HFF-Myc (cell line): Measurements from ENCODE around the gene AFF2.

Experiments
- DNase-seq: peaks from one replicate; pipeline ENCODE4 v3.0.0-alpha.2; 2011; ENCODE audit warnings: low read depth; ENCODE audit errors: extremely low read depth
- H3K4me3 ChIP-seq: replicated peaks from 2 replicates; pipeline ENCODE4 v1.5.1; 2011; ENCODE audit warnings: low read depth, mild to moderate bottlenecking, control low read depth, low read length
- TF ChIP-seq, protein P1 (sequence below): IDR thresholded peaks from 2 replicates; pipeline ENCODE4 v1.5.1; 2012; ENCODE audit warnings: mild to moderate bottlenecking, low read depth, low read length, control low read depth; ENCODE audit errors: missing control alignments

The AFF2 gene

DNA sequence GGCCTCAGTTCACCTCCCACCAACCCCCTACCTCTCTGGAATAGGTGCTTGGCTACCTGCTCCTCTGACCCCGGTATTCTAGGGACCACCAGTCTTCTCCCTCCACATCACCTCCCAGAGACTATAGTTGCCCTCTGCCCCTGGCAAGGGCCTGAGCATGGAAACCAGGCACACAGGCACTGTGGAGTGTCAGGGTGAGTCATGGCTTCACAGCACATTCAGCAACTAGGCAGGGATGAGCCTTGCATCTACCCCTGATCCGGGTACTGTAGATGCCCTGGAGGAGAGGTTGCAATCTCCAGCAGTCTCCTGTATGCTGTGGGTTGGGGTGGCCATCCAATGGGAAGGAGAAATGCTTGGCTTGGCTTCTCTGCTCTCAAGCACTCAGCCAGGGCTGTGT, 532.0 kb downstream of the AFF2 start:
- no peak for DNase-seq
- TF ChIP-seq, protein P1, sequence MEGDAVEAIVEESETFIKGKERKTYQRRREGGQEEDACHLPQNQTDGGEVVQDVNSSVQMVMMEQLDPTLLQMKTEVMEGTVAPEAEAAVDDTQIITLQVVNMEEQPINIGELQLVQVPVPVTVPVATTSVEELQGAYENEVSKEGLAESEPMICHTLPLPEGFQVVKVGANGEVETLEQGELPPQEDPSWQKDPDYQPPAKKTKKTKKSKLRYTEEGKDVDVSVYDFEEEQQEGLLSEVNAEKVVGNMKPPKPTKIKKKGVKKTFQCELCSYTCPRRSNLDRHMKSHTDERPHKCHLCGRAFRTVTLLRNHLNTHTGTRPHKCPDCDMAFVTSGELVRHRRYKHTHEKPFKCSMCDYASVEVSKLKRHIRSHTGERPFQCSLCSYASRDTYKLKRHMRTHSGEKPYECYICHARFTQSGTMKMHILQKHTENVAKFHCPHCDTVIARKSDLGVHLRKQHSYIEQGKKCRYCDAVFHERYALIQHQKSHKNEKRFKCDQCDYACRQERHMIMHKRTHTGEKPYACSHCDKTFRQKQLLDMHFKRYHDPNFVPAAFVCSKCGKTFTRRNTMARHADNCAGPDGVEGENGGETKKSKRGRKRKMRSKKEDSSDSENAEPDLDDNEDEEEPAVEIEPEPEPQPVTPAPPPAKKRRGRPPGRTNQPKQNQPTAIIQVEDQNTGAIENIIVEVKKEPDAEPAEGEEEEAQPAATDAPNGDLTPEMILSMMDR, result no peak

DNA sequence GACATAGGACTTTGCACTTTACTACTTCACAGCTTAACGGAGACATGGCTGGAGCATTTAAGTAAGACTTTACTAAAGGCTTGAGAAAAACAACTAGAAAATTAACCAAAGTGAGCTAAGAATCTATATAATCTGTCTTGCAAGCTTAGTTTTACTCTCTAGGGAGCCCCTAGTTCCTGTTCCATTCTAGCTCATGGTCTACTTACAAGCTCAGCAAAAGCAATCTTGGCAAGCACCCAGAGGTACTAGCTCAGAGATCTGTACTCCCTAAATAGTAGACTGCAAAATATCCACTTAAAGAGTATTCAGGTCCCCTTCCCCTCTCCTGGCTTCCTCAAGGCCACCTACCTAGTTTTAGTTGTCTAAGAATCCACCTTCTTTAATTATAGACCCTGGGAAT, 535.7 kb downstream of the AFF2 start:
- DNase-seq, result no peak
- TF ChIP-seq, protein P1, result no peak
- no peak overlapping the region for H3K4me3 ChIP-seq

More for the DNA sequence above, 532.0 kb downstream of the AFF2 start:
- no peak overlapping the region for H3K4me3 ChIP-seq

DNA sequence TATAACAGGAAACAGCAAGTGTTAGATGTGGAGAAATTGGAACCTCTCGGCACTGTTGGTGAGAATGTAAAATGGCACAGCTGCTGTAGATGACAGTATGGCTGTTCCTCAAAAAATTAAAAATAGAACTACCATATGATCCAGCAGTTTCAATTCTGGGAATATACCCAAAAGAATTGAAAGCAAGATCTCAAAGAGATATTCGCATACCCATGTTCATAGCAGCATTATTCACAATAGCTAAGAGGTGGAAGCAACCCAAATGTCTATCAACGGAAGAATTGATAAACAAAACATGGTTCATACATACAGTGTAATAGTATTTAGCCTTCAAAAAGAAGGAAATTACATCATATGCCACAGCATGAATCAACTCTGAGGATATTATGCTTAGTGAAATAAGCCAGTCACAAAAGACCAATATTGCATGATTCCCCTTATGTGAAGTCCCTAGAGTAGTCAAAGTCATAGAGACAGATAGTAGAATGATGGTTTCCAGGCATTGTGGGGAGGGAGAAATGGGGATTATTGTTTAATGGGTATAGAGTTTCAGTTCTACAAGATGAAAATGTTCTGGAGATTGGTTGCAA, 537.0 kb downstream of the AFF2 start:
- no peak for DNase-seq
- no peak overlapping the region for H3K4me3 ChIP-seq
- TF ChIP-seq, protein P1, result no peak

DNA sequence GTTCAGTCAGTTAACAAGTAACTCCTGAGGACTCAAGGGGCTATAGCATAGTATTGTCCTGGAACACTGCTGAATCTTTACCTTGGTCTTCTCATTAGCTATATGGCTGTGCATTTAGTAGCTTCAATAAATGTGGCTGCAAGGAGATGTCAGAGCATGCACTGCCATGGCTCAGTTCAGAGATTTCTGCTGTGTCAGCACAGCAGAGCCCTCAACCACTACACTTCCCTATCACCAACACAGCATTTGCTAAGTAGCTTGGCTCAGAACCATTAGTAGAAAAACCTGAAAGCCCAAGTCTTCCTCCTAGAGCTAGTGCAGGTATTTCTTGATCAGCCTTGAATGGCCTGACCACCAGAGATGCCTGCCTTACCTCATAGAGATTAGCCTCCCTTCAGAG, 538.6 kb downstream of the AFF2 start:
- TF ChIP-seq, protein P1, result no peak
- no peak for DNase-seq
- H3K4me3 ChIP-seq, result no peak overlapping the region

DNA sequence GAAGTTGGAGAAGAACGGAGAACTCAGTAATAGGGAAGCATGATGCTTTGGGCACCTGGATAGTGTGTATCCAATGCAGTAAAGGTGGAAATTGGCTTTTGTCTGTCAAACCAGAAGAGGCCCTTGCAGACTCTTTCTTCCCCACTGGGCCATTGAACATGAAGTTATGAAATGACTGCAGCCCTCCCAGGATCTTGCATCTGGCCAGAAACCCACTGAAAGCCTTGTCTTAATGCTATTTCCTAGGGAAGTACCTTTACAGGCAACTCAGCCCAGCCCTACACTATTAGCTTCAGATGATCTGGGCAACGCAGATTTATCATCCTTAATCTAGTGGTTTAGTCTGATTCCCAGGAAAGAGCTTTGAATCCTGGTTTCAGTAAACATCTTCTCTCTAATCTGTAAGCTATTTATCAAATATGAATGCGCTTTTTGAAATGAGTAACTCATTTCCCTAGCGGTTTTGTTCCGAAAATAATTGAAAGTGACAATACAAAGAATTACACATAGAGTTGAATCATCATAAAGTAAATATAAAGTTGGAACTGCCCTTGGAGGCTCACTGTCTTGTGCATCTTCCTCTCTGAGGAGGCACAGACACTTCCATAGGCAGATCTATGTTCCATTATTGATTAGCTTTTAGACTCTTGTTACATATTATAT, 540.6 kb downstream of the AFF2 start:
- H3K4me3 ChIP-seq, result no peak overlapping the region
- DNase-seq, result no peak
- TF ChIP-seq, protein P1, result no peak

DNA sequence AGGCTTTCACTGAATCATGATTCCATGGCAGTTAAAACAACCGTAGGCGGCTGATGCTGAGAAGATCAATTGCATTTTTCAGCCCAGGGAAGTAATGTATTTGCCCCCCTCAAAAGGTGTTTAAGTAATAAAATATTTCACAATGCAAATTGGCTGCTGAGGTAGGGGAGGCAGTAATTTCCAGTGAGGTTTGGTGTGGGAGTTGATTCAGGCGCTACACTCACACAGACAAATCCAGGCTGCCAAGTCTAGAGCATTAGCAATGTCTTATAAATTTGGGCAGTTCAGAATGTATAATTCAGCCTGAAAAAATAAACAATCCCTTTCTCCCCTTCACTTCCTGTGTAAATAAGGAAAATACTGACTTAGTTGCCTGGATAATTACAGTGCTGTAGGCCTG, 543.0 kb downstream of the AFF2 start:
- TF ChIP-seq, protein P1, result no peak
- no peak overlapping the region for H3K4me3 ChIP-seq
- no peak for DNase-seq
